Activated naive CD8-positive, alpha-beta T cell treated with anti-CD3 and anti-CD28 coated beads for 36 hours (primary cell): ENCODE results near the gene CD36. TPM values are rescaled to one million over a fixed set of nuclear protein-coding genes. Genes with fewer than 3 reads are reported as not detected.

Source experiments
- DNase-seq: peaks from one replicate; pipeline ENCODE4 v3.0.0; 2021
- H3K27ac Mint-ChIP-seq: one replicate; pipeline ENCODE4 v1.8.0; 2022; ENCODE audit warnings: mild to moderate bottlenecking, moderate library complexity, mixed read lengths
- H3K27me3 Mint-ChIP-seq: one replicate; pipeline ENCODE4 v1.8.0; 2022; ENCODE audit warnings: mild to moderate bottlenecking, mixed read lengths
- H3K36me3 Mint-ChIP-seq: one replicate; pipeline ENCODE4 v1.8.0; 2021; ENCODE audit warnings: mild to moderate bottlenecking, mixed read lengths
- H3K4me1 Mint-ChIP-seq: one replicate; pipeline ENCODE4 v1.8.0; 2021; ENCODE audit warnings: mixed read lengths
- H3K4me3 Mint-ChIP-seq: one replicate; pipeline ENCODE4 v1.8.0; 2022; ENCODE audit warnings: mild to moderate bottlenecking, moderate library complexity, mixed read lengths
- H3K9me3 Mint-ChIP-seq: one replicate; pipeline ENCODE4 v1.8.0; 2022; ENCODE audit warnings: mixed read lengths
- total RNA-seq, 2 experiments: library from RNA; stranded (reverse); gene quantifications; one replicate each; pipeline ENCODE4 v1.2.3, GENCODE V29; 2021

The CD36 gene
- total RNA-seq, 2 experiments from 2014 or later: not detected

DNA sequence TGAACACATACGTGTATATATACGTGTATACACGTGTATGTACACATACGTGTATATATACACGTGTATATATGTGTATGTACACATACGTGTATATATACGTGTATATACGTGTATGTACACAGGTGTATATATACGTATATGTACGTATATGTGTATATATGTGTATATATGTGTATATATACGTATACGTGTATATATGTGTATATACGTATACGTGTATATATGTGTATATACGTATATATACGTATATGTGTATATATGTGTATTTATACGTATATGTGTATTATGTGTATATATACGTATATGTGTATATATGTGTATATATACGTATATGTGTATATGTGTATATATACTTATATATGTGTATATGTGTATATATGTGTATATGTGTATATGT lies 44.3 kb downstream of the CD36 start:
- Mint-ChIP-seq H3K36me3 (no peaks in the 10 kb centered on the region), H3K27me3 (no peaks in the 10 kb centered on the region), H3K4me1 (no peaks in the 10 kb centered on the region), H3K9me3 (peaks cover 1% of the 10 kb centered on the region), H3K4me3 (no peak overlapping the region), H3K27ac (no peak overlapping the region)
- no peak for DNase-seq

DNA sequence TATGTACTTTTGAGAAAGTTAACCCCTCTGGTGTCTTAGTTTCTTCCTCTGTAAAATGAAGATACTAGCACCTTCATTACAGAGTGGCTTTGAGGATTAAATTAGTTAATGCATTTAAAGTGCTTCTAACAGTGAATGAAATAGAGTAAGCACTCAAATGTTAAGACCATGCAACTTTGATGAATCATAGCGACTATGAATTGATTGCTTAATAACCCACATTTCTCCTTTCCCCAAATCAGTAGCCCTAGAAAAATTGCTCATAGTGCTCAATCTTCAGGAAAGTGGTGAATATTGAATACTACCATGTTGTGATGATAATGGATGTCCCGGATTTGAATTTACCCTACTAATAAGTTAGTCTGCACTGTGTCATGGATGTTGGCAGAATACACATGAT lies 48.1 kb downstream of the CD36 start:
- Mint-ChIP-seq H3K27ac (no peak overlapping the region), H3K4me3 (no peak overlapping the region), H3K9me3 (peaks cover 1% of the 10 kb centered on the region), H3K36me3 (no peaks in the 10 kb centered on the region), H3K4me1 (no peaks in the 10 kb centered on the region), H3K27me3 (peaks cover 11% of the 10 kb centered on the region)
- no peak for DNase-seq

DNA sequence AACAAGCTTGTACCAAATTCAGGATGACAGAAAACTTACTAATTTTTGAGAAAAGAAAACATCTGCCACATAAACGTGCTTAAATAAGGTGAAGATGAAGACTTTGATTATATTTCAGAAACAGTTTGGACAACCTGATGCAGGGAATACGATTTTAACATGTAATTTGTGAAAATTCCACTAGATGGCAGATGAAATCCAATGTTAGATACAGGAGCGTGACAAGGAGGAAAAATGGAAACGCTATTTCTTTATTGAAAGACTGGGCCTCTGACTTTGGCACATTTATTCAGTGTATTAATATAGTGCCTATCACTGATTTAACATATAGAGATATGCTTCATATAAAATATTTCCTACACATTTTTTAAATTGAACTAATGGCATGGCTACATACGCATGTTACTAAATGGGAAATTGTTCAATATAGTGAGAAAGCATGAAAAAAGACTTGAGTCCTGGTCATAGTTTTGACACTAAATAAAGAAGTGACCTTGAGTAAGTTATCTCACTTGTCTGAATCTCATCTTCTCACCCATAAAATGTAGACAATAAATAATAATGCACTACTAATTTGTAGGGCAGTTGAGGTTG lies 60.7 kb downstream of the CD36 start:
- Mint-ChIP-seq H3K27me3 (peaks cover 8% of the 10 kb centered on the region), H3K27ac (no peak overlapping the region), H3K9me3 (no peaks in the 10 kb centered on the region), H3K36me3 (no peaks in the 10 kb centered on the region), H3K4me1 (no peaks in the 10 kb centered on the region), H3K4me3 (no peak overlapping the region)
- DNase-seq: no peak

DNA sequence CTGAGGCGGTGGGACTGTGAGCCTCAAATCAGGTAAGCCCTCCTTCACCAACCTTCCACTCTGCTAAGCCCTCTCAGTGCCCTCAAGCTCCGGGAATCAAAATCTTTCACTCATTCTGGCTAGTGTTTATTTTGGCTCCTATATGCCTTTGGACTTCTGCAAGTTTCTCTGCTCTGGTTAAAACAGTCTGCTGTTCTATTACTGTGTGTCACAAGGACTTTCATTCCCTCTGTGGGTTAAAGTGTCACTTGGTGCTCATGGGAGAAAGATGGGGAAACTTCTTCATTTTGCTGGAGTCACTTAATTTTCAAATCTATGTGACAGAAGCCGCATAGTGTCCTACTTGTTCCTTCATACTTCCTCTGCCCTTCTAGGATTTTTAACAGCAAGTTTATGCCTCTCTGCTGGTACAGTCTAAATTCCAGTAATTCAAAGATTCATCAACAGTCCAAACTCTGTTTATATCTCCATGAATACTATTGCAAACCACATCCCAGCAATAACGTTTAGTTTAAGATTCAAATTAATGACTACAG lies 61.3 kb downstream of the CD36 start:
- no peaks in the 10 kb centered on the region for H3K4me1 Mint-ChIP-seq
- H3K27me3 Mint-ChIP-seq: peaks cover 8% of the 10 kb centered on the region
- no peak overlapping the region for H3K27ac Mint-ChIP-seq

DNA sequence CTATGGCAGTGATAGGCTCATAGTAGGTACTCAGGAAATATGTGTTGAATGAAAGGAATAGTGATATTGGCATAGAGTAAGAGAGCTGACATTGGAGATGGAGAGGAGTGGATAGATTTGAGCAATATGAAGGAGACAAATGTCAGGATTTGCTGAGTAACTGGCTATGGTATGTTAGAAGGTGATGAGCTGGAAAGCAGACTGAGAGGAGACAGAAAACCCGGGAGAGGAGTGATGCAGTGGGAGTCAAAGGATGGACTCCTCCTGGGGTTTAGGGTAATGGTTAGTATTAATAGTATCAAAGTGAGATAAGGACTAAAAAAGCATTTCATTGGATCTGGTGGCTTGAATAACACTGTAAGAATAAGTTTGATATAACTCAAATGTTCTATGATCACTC lies 64.8 kb downstream of the CD36 start:
- Mint-ChIP-seq H3K4me1 (no peaks in the 10 kb centered on the region), H3K27me3 (peaks cover 5% of the 10 kb centered on the region), H3K36me3 (no peaks in the 10 kb centered on the region), H3K9me3 (no peaks in the 10 kb centered on the region), H3K4me3 (no peak overlapping the region), H3K27ac (no peak overlapping the region)
- DNase-seq: no peak

More for the DNA sequence above, 61.3 kb downstream of the CD36 start:
- Mint-ChIP-seq H3K4me3 (no peak overlapping the region), H3K36me3 (no peaks in the 10 kb centered on the region), H3K9me3 (no peaks in the 10 kb centered on the region)
- no peak for DNase-seq

DNA sequence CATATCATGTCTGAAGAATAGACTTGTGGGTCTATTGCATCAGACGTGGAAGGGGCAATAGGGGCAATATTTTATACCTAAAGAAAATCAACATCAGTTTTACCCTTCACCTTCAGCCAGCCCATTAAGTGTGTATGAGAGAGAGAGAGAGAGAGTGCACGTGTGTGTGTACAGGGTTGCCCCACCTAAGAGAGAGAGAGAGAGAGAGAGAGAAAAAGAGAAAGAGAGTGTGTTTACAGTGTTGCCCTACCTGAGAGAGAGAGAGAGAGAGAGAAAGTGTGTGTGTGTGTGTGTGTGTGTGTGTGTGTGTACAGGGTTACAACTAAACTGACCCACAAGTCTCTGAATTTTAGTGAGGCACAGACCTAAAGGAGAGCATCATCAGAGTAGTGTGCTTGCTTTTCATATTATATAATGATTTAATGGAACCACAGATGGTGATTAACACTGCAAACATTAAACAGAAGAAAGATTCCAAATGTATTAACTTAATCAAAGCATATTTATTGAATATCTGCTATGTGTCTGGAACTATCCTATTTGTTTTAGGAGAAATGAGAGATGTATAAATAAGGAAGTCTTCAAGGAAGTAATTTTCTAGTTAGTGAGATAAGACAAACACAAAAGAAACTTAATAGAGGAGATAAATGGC lies 66.8 kb downstream of the CD36 start:
- no peak overlapping the region for H3K27ac Mint-ChIP-seq
- H3K4me1 Mint-ChIP-seq: no peaks in the 10 kb centered on the region
- no peak overlapping the region for H3K4me3 Mint-ChIP-seq
- no peaks in the 10 kb centered on the region for H3K9me3 Mint-ChIP-seq
- H3K27me3 Mint-ChIP-seq: no peaks in the 10 kb centered on the region
- H3K36me3 Mint-ChIP-seq: no peaks in the 10 kb centered on the region
- no peak for DNase-seq

DNA sequence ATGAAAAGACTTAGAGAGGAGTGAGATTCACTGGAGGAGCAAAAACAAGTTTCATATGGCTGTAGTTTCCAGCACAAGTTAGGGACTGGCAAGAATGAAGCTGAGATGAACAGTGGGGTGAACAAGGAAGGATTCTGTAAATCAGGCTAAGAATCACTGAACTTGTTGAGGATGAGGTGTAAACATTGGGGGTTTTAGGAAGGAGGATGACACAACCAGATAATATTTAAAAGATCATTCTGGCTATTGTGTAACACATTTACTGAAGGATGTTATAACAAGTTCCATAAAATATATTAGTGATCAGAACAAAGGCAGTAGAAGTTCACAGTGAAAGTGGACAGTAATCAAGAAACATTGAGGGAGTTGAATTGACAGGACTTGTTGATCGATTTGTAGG lies 68.9 kb downstream of the CD36 start:
- Mint-ChIP-seq H3K4me3 (no peak overlapping the region), H3K27ac (no peak overlapping the region), H3K4me1 (no peaks in the 10 kb centered on the region), H3K27me3 (no peaks in the 10 kb centered on the region), H3K36me3 (no peaks in the 10 kb centered on the region), H3K9me3 (no peaks in the 10 kb centered on the region)
- DNase-seq: no peak

DNA sequence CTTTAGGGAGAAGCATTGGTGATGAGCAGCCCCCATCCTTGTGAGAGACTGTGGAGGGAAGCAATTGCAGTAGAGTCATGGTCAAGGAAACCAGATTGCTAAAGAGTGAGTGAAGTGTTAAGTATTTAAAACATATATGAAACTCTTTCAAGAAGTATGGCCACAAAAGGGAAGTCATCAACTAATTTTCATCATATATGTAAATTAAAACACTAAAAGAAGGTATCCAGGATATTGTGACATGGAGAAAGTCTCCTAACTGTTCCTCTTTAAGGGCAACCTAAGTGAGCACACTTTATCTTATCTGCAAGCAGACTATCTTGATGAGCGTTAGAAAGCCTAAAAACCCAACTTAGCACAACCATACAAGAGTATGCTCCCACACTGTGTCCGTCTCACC lies 69.7 kb downstream of the CD36 start:
- H3K4me1 Mint-ChIP-seq: no peaks in the 10 kb centered on the region
- no peaks in the 10 kb centered on the region for H3K9me3 Mint-ChIP-seq
- no peaks in the 10 kb centered on the region for H3K36me3 Mint-ChIP-seq
- no peaks in the 10 kb centered on the region for H3K27me3 Mint-ChIP-seq
- no peak overlapping the region for H3K27ac Mint-ChIP-seq
- H3K4me3 Mint-ChIP-seq: no peak overlapping the region
- no peak for DNase-seq

DNA sequence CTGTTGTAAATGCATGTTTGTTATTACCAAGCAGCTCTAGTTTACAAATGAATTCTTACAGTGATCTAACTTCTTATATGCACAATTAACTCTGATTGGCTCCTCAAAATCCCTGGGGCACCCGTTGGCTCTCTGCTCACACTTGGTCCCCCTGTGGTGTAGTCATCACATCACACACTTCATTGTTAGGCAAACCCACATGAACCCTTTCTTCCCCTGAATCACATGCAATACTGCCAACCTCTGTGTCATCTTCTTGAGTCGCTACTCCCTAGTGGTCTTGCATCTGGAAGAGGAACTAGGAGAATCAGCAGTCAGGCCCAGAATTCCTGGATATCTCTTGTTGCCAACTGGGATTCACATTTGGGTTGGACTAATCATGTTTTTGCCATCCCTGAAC lies 73.1 kb downstream of the CD36 start:
- H3K9me3 Mint-ChIP-seq: no peaks in the 10 kb centered on the region
- no peak overlapping the region for H3K4me3 Mint-ChIP-seq
- H3K4me1 Mint-ChIP-seq: no peaks in the 10 kb centered on the region
- DNase-seq: no peak
- no peaks in the 10 kb centered on the region for H3K27me3 Mint-ChIP-seq
- no peak overlapping the region for H3K27ac Mint-ChIP-seq
- H3K36me3 Mint-ChIP-seq: no peaks in the 10 kb centered on the region

DNA sequence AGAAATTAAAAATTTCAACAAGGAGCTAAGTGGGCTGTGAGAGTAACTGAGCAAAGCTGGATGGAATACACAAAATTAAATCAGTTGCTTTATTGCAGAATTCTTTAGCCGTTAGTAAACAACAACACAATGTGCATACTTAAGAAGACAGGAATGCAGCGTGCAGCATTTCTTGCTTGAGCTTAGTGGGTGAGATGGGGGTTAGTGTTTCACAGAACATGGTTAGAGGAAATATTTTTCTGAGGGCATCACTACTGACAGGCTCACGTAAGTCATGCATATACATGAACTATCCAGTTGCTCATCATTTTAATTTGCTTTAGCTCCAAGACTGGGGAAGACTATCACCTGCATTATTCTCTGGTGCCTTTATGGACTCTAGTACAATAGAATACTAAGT lies 80.8 kb downstream of the CD36 start:
- no peak for DNase-seq
- Mint-ChIP-seq H3K4me1 (no peaks in the 10 kb centered on the region), H3K27ac (no peak overlapping the region), H3K4me3 (no peak overlapping the region), H3K36me3 (no peaks in the 10 kb centered on the region), H3K27me3 (no peaks in the 10 kb centered on the region), H3K9me3 (no peaks in the 10 kb centered on the region)

DNA sequence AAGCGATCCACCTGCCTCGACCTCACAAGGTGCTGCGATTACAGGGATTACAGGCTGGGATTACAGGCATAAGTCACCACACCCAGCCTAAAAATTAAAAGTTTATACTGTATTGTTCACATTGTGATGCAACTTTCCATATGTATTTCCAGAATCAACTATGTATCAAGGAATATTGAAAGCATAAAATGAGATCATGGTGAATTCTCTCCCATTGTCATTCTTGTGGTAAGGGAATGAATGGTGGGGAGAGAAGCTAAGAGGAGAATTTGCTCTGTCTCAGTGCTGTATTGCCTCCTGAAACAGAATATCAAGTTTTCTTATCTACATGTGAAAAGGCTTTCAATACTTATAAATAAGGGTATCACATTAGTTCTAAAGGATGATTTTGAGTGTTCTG lies 81.7 kb downstream of the CD36 start:
- H3K27ac Mint-ChIP-seq: no peak overlapping the region
- H3K36me3 Mint-ChIP-seq: no peaks in the 10 kb centered on the region
- no peaks in the 10 kb centered on the region for H3K9me3 Mint-ChIP-seq
- no peaks in the 10 kb centered on the region for H3K27me3 Mint-ChIP-seq
- no peak overlapping the region for H3K4me3 Mint-ChIP-seq
- H3K4me1 Mint-ChIP-seq: no peaks in the 10 kb centered on the region
- no peak for DNase-seq

DNA sequence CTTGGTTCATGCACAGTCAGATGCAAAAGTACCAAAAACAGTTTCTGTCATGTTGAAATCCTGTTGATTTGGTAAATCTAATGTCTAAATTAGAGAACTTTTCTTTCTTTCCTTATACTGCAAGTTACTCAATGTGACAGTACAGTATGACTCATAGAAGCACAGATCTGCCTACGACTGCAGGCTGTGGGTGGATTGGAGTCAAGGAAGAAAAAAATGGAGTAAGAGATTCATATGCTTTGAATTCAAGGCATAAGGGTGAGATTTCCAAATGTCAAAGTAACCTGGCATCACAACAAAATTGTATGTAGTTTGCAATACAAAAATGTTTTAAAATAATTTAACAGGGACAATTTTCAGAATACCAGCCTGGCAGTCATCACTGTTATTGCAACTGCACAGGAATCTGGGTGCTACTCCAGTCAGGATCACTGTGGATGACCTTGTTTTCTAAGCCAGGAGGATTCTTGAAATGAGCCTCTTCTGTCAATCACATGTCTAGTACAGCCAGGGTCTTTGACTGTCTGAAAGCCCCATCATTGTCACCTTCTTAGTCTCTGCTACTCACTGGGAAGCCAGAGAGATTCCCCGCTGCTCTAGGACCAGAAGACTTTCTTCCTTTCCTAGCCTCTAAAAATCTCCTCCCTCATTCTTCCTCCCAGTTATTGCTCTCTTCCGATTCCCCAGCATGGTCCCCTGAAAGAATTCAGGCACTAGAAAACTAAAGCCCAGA lies 83.6 kb downstream of the CD36 start:
- Mint-ChIP-seq H3K4me1 (no peaks in the 10 kb centered on the region), H3K4me3 (no peak overlapping the region), H3K27ac (no peak overlapping the region), H3K27me3 (no peaks in the 10 kb centered on the region), H3K36me3 (no peaks in the 10 kb centered on the region), H3K9me3 (no peaks in the 10 kb centered on the region)
- DNase-seq: no peak

DNA sequence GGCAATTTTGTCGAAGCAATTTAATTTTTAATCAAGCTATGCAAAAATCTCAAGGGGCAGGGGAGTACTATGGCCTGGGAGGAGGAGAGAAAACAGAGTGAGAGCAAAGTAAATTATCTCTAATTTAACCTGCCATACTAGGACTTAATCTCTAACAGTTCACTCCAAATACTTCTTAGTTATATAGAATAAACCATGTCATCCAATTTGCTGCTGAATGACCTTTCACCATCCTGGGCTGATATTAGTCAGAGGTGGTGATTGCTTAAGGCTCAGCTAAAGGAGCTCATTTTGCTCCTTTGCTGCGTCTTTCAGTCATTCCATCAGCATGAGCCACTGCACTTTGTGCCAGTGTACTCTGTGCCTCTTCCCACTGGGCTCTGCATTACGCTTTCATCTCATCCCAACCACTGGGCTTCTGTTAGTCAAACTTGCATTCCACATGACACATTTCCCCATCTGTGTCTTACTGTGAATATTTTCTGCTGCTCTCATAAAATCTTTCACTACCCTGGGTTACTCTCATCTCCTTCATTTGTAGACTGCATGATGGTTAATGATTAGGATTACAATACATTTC lies 84.3 kb downstream of the CD36 start:
- H3K9me3 Mint-ChIP-seq: no peaks in the 10 kb centered on the region
- DNase-seq: no peak
- H3K4me3 Mint-ChIP-seq: no peak overlapping the region
- no peaks in the 10 kb centered on the region for H3K36me3 Mint-ChIP-seq
- no peaks in the 10 kb centered on the region for H3K4me1 Mint-ChIP-seq
- H3K27me3 Mint-ChIP-seq: no peaks in the 10 kb centered on the region
- no peak overlapping the region for H3K27ac Mint-ChIP-seq

DNA sequence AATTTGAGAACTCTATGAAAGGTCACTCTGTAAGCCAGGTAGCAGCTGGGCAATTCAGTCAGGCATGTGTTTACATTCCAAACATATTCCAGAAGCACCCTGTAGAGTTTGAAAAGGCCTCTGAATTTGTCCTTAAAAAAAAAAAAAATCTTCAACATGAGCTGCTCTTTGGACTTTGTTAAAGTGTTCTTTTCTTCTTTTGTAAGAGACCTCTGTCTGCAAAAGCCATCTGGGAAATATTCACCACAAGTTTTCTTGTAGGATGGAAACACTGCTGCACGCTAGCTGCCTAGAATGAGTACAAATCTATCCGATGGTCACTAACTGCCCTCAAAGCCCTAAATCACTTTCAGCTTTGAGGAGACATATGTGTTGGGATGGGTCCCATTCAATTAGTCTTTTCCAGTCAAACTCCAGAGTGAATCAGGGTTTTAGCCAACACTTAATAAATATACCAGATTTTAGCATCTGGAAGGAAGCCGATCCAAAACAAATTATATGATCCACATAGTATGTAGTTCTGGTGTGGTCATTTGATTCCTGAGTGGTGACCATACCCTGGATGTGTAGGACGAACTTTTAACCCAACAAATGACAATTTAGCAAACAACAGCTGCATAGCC lies 85.9 kb downstream of the CD36 start:
- no peak for DNase-seq
- no peaks in the 10 kb centered on the region for H3K4me1 Mint-ChIP-seq
- H3K9me3 Mint-ChIP-seq: no peaks in the 10 kb centered on the region
- H3K4me3 Mint-ChIP-seq: no peak overlapping the region
- no peaks in the 10 kb centered on the region for H3K36me3 Mint-ChIP-seq
- no peak overlapping the region for H3K27ac Mint-ChIP-seq
- no peaks in the 10 kb centered on the region for H3K27me3 Mint-ChIP-seq

DNA sequence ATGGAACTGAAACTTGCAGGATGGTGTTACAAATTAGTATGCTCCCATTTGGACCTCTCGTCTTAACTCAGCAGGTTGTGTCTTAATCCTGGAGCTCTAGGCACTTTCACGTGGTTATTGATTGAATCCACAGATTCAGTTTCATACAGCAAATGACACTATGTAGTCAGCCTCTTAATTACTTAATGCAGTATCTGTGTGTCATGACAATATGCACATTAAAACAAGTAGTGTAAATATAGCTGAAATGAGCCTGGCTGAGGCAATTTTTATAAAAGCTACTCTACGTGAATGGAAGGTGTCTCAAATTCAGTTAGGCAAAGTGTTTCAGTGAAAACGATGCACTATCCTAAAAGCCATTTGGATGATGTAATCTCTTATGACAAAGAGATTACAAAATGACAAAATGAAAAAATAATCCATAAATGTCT lies 86.8 kb downstream of the CD36 start:
- Mint-ChIP-seq H3K9me3 (no peaks in the 10 kb centered on the region), H3K4me1 (no peaks in the 10 kb centered on the region), H3K27me3 (no peaks in the 10 kb centered on the region), H3K27ac (no peak overlapping the region), H3K36me3 (no peaks in the 10 kb centered on the region), H3K4me3 (no peak overlapping the region)
- DNase-seq: no peak
